DOHH2 (cell line): Measurements from ENCODE around the gene SLC48A1.

Experiments
- CTCF ChIP-seq: fragments of 200-600 bp; sonication (generic); IDR thresholded peaks from one replicate; pipeline ENCODE4 v1.5.1; 2014; ENCODE audit warnings: antibody characterized with exemption, mild to moderate bottlenecking, low read depth, low read length; ENCODE audit not compliant: poor library complexity, severe bottlenecking
- EZH2phosphoT487 ChIP-seq: fragments of 200-600 bp; sonication (generic); IDR thresholded peaks from 2 replicates; pipeline ENCODE4 v1.6.1; 2017; ENCODE audit warnings: borderline replicate concordance, mild to moderate bottlenecking, antibody characterized with exemption, low read length, moderate library complexity, mixed read lengths

- TF ChIP-seq CTCF = no peak
- no peak for TF ChIP-seq EZH2phosphoT487
These were observed 15.0 kb upstream of the SLC48A1 start for GRCh38 chr12:47757840-47758583.
